Right lobe of liver (tissue), 4 donors: ENCODE measurements around the gene CAPZB.

Experiments used
- CTCF ChIP-seq, 4 donors: fragments of 200-600 bp in 3 of 4; fragments of 450-650 bp in 1 of 4; IDR thresholded peaks; one replicate each; pipeline versions ENCODE4 v1.5.1 to v1.8.0; 2016 to 2022; ENCODE audit warnings: antibody characterized with exemption in 4 of 4, mild to moderate bottlenecking in 2 of 4
- POLR2A ChIP-seq: fragments of 450-650 bp; IDR thresholded peaks from one replicate; pipeline ENCODE4 v1.6.1; 2017; ENCODE audit warnings: antibody characterized with exemption, mild to moderate bottlenecking
- donor health status: DM: no; HTN: no; CAD: no.
- donor health status: DM: no; HTN: no; CAD: no.
- donor health status: DM: no; HTN: yes; CAD: no.

GRCh38 chr1:19344372-19344810 is 140.9 kb downstream of the CAPZB start:
- TF ChIP-seq POLR2A = no peak
- TF ChIP-seq CTCF (IDR thresholded peaks at IDR 0.05) = peak; percentile 95 to 97 (median 96)
